Activated T-helper 2 cell treated with anti-CD3 and anti-CD28 coated beads, Interferon-gamma antibody, Interleukin-2, Interleukin-4, amounts not matched to agents 10 μg/mL and 5 μg/mL and 100 μg/mL, durations not matched to agents 14 hours and 24 hours and 36 hours (primary cell): Measurements from ENCODE around the gene ANTXR2. TPM values are rescaled to one million over a fixed set of nuclear protein-coding genes. Genes with fewer than 3 reads are reported as not detected.

Experiments used
- DNase-seq: peaks from one replicate; pipeline ENCODE4 v3.0.0; 2021; ENCODE audit warnings: low spot score
- H3K27ac Mint-ChIP-seq: one replicate; pipeline ENCODE4 v1.8.0; 2021; ENCODE audit warnings: mixed read lengths
- H3K27me3 Mint-ChIP-seq: one replicate; pipeline ENCODE4 v1.8.0; 2021; ENCODE audit warnings: low read depth, mixed read lengths
- H3K36me3 Mint-ChIP-seq: one replicate; pipeline ENCODE4 v1.8.0; 2021; ENCODE audit warnings: low read depth, mixed read lengths
- H3K4me1 Mint-ChIP-seq: one replicate; pipeline ENCODE4 v1.8.0; 2021; ENCODE audit warnings: low read depth, mixed read lengths
- H3K4me3 Mint-ChIP-seq: one replicate; pipeline ENCODE4 v1.8.0; 2021; ENCODE audit warnings: low read depth, mild to moderate bottlenecking, moderate library complexity, mixed read lengths
- H3K9me3 Mint-ChIP-seq: one replicate; pipeline ENCODE4 v1.8.0; 2021; ENCODE audit warnings: mixed read lengths
- intact Hi-C: fragments of 100-400 bp; cut with micrococcal nuclease; formaldehyde crosslinking; loops from one replicate; pipeline ENCODE4 v1.15.1; 2023
- total RNA-seq: library from RNA; stranded (reverse); gene quantifications from 2 replicates; pipeline ENCODE4 v1.2.3, GENCODE V29; 2022

Gene ANTXR2
- total RNA-seq, 1 donor from 2014 or later: 3.2 TPM

DNA sequence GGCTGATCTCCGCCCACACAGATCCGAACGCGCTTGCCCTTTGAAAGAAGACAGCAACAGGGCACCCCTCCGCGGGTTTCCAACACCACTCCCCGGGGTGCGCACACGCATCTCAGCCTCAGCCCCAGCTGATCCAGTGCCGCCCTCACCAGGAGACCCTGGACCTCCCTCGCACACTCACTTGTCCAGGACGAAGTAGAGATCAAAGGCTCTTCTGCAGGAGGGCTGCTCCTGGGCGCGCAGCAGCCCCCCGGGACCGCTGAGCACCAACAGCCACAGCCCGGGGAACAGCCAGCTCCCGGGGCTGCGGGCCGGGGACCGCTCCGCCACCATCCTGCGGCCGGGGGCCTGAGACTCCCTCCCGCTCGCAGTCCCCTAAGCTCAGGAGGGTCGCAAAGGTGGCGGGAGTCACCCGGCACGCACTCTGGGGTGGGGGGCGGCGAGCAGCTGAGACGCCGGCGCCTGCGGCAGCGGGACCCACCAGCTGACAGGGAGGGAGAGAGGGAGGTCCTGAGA lies 743 bp downstream of the ANTXR2 start:
- peaks cover 31% of the 10 kb centered on the region for H3K36me3 Mint-ChIP-seq
- peak overlapping the region; percentile 75 for H3K27ac Mint-ChIP-seq
- H3K4me1 Mint-ChIP-seq: peaks cover 69% of the 10 kb centered on the region
- H3K4me3 Mint-ChIP-seq: peak overlapping the region; percentile 87
- peak; percentile 31 for DNase-seq
- no peaks in the 10 kb centered on the region for H3K9me3 Mint-ChIP-seq
- intact Hi-C loops: loop anchor here (2.0 to 10.0 kb wide), 5 partner anchors 65 to 1417 kb away; no protein-coding TSS in a partner anchor
- peaks cover 2% of the 10 kb centered on the region for H3K27me3 Mint-ChIP-seq

DNA sequence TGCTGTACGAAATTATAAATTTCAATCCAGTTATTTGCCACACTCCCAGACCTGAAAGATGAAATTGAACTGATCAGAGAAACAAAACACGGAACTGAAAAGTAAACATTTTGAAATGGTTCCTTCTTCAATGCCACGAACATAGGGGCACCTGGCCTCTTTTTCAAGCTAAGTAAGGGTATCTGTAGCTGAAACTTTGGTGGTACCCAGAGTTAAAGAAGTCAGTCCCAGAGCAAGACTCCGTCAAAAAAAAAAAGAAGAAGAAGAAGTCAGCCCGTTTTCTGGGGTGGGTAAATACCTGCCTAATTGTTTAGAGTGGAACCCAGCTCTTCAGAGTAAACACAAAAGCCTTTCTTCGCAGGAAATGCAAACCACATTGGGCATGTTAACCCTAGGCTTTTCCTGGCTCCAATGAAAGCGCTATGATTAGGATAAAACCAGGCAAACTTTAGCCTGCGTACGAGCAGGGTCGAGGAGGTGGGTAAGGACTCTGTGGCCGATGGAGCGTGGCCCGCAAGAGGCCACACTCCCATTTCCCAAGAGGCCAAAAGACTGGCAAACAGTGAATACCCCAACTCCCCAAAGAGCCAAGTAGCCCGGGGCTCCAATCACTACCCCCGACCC lies 1.3 kb downstream of the ANTXR2 start:
- H3K9me3 Mint-ChIP-seq: no peaks in the 10 kb centered on the region
- H3K4me3 Mint-ChIP-seq: peak overlapping the region; percentile 87
- no peak for DNase-seq
- peak overlapping the region; percentile 75 for H3K27ac Mint-ChIP-seq
- peaks cover 2% of the 10 kb centered on the region for H3K27me3 Mint-ChIP-seq
- H3K36me3 Mint-ChIP-seq: peaks cover 35% of the 10 kb centered on the region
- H3K4me1 Mint-ChIP-seq: peaks cover 69% of the 10 kb centered on the region
- intact Hi-C loops: loop anchor here (2.0 to 10.0 kb wide), 6 partner anchors 65 to 1417 kb away; no protein-coding TSS in a partner anchor

GRCh38 chr4:80070880-80071603 lies 2.0 kb downstream of the ANTXR2 start:
- no peaks in the 10 kb centered on the region for H3K9me3 Mint-ChIP-seq
- peaks cover 2% of the 10 kb centered on the region for H3K27me3 Mint-ChIP-seq
- intact Hi-C loops: loop anchor here (1.0 to 10.0 kb wide), 7 partner anchors 13 to 1416 kb away; no protein-coding TSS in a partner anchor
- peak overlapping the region; percentile 87 for H3K4me3 Mint-ChIP-seq
- H3K36me3 Mint-ChIP-seq: peaks cover 42% of the 10 kb centered on the region
- H3K27ac Mint-ChIP-seq: peak overlapping the region; percentile 33
- peaks cover 66% of the 10 kb centered on the region for H3K4me1 Mint-ChIP-seq
- DNase-seq: no peak

GRCh38 chr4:80069837-80070731 lies 2.9 kb downstream of the ANTXR2 start:
- peaks cover 2% of the 10 kb centered on the region for H3K27me3 Mint-ChIP-seq
- H3K4me1 Mint-ChIP-seq: peaks cover 60% of the 10 kb centered on the region
- no peak for DNase-seq

GRCh38 chr4:80069108-80069836 lies 3.8 kb downstream of the ANTXR2 start:
- Mint-ChIP-seq H3K9me3 (no peaks in the 10 kb centered on the region), H3K27ac (peak overlapping the region; percentile 46), H3K4me1 (peaks cover 57% of the 10 kb centered on the region), H3K4me3 (no peak overlapping the region), H3K36me3 (peaks cover 54% of the 10 kb centered on the region), H3K27me3 (peaks cover 2% of the 10 kb centered on the region)
- intact Hi-C loops: no loop called here
- DNase-seq: no peak

More at GRCh38 chr4:80069837-80070731, 2.9 kb downstream of the ANTXR2 start:
- no peak overlapping the region for H3K4me3 Mint-ChIP-seq
- H3K27ac Mint-ChIP-seq: peak overlapping the region; percentile 67
- intact Hi-C loops: loop anchor here (1.0 to 10.0 kb wide), 7 partner anchors 12 to 1415 kb away; no protein-coding TSS in a partner anchor
- H3K9me3 Mint-ChIP-seq: no peaks in the 10 kb centered on the region
- peaks cover 48% of the 10 kb centered on the region for H3K36me3 Mint-ChIP-seq

DNA sequence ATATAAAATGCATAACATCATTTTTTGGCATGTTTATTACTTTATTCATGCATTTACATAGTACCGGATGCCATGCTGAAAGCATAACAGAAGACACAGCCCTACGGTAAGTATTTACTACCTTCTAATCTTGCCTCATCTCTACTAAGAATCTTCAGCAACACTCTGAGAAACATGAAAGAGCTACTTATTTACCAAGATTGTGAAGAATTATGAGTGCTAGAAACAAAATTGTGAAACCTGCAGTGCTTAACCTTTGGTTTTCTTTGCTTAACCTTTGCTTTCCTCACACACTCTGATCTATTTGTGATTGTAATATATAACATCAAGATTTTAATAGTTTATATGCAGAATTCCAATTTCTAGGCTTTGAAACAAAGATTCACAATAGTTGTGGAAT lies 7.4 kb downstream of the ANTXR2 start:
- intact Hi-C loops: no loop called here
- Mint-ChIP-seq H3K9me3 (no peaks in the 10 kb centered on the region), H3K4me3 (no peak overlapping the region)

GRCh38 chr4:80062527-80062926 lies 10.5 kb downstream of the ANTXR2 start:
- H3K27me3 Mint-ChIP-seq: no peaks in the 10 kb centered on the region
- H3K36me3 Mint-ChIP-seq: peaks cover 41% of the 10 kb centered on the region
- H3K27ac Mint-ChIP-seq: no peak overlapping the region
- intact Hi-C loops: no loop called here
- H3K4me1 Mint-ChIP-seq: peaks cover 40% of the 10 kb centered on the region
- no peak overlapping the region for H3K4me3 Mint-ChIP-seq
- no peak for DNase-seq
- no peaks in the 10 kb centered on the region for H3K9me3 Mint-ChIP-seq

More for the DNA sequence above, 7.4 kb downstream of the ANTXR2 start:
- H3K27me3 Mint-ChIP-seq: no peaks in the 10 kb centered on the region
- no peak for DNase-seq
- H3K36me3 Mint-ChIP-seq: peaks cover 67% of the 10 kb centered on the region
- H3K27ac Mint-ChIP-seq: no peak overlapping the region
- H3K4me1 Mint-ChIP-seq: peaks cover 45% of the 10 kb centered on the region

GRCh38 chr4:80060804-80061203 lies 12.2 kb downstream of the ANTXR2 start:
- DNase-seq: no peak
- H3K4me1 Mint-ChIP-seq: peaks cover 42% of the 10 kb centered on the region
- H3K4me3 Mint-ChIP-seq: no peak overlapping the region
- H3K9me3 Mint-ChIP-seq: no peaks in the 10 kb centered on the region
- H3K27me3 Mint-ChIP-seq: no peaks in the 10 kb centered on the region
- H3K36me3 Mint-ChIP-seq: peaks cover 39% of the 10 kb centered on the region
- no peak overlapping the region for H3K27ac Mint-ChIP-seq
- intact Hi-C loops: no loop called here

- intact Hi-C loops: loop anchor here (1.0 to 5.0 kb wide), 8 partner anchors 12 to 141 kb away; no protein-coding TSS in a partner anchor
- H3K27me3 Mint-ChIP-seq: no peaks in the 10 kb centered on the region
- peaks cover 42% of the 10 kb centered on the region for H3K36me3 Mint-ChIP-seq
- DNase-seq: peak; percentile 41
- H3K27ac Mint-ChIP-seq: peak overlapping the region; percentile 94
- H3K4me3 Mint-ChIP-seq: peak overlapping the region; percentile 72
- no peaks in the 10 kb centered on the region for H3K9me3 Mint-ChIP-seq
- H3K4me1 Mint-ChIP-seq: peaks cover 42% of the 10 kb centered on the region
These were observed 14.3 kb downstream of the ANTXR2 start for GRCh38 chr4:80058740-80059139.

DNA sequence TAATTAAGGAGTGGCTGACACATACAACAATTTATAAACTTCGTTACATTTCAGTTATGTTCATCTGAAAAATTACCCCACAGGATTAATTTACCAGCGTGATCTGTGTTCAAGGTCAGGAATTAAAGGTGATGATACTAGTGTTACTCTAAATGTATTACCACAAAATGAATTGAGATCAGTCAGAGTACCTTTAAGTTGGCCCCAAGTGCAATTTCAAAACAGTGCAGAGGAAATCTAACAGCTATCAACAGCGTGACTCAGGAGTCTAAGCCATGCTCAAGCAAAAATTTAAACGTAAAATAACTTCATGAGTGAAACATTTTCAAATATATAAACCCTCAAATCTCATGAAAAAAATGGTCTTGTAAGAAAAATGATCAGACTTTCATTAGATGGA lies 18.7 kb downstream of the ANTXR2 start:
- Mint-ChIP-seq H3K4me3 (no peak overlapping the region), H3K36me3 (peaks cover 60% of the 10 kb centered on the region), H3K4me1 (peaks cover 33% of the 10 kb centered on the region), H3K27me3 (no peaks in the 10 kb centered on the region), H3K27ac (no peak overlapping the region), H3K9me3 (no peaks in the 10 kb centered on the region)
- no peak for DNase-seq
- intact Hi-C loops: no loop called here

- Mint-ChIP-seq H3K4me3 (no peak overlapping the region), H3K27ac (no peak overlapping the region), H3K9me3 (no peaks in the 10 kb centered on the region), H3K36me3 (peaks cover 67% of the 10 kb centered on the region), H3K4me1 (peaks cover 29% of the 10 kb centered on the region), H3K27me3 (no peaks in the 10 kb centered on the region)
- no peak for DNase-seq
- intact Hi-C loops: no loop called here
These were observed 19.7 kb downstream of the ANTXR2 start for GRCh38 chr4:80053140-80053910.
